ENCODE measurements around the gene GALNT18. TPM values are rescaled to one million over a fixed set of nuclear protein-coding genes. Genes with fewer than 3 reads are reported as not detected.

Gene GALNT18
- total RNA-seq, 1 experiment from 2014 or later: 1.7 TPM

GRCh38 chr11:11246166-11246565 is 375.6 kb downstream of the GALNT18 start:
- Histone ChIP-seq H3K9ac (ENCODE audit: extremely low read depth, insufficient read length, low read length) (no peak overlapping the region), H2BK120ac (ENCODE audit: low read depth, low read length, poor library complexity, severe bottlenecking) (no peak overlapping the region), H3K4me1 (ENCODE audit: insufficient read depth, low read length) (peaks cover 5% of the 10 kb centered on the region), H4K91ac (ENCODE audit: insufficient read length, low read depth, low read length) (no peak overlapping the region), H3T11ph (ENCODE audit: low read length) (no peak overlapping the region), H3K23ac (ENCODE audit: insufficient read length, low read depth, low read length) (no peak overlapping the region), H3K4ac (ENCODE audit: low read depth, low read length) (no peak overlapping the region), H2BK5ac (ENCODE audit: insufficient read length, low read length) (no peak overlapping the region), H3K79me1 (ENCODE audit: insufficient read depth, low read depth, low read length, poor library complexity, severe bottlenecking) (no peaks in the 10 kb centered on the region), H2BK12ac (ENCODE audit: insufficient read length, low read depth, low read length) (no peak overlapping the region), H3K18ac (ENCODE audit: insufficient read length, low read depth, low read length) (no peak overlapping the region), H3K27ac (ENCODE audit: insufficient read length, low read depth, low read length) (no peak overlapping the region), H4K5ac (ENCODE audit: insufficient read length, low read depth, low read length) (no peak overlapping the region), H4K20me1 (ENCODE audit: control insufficient read depth, insufficient read depth, insufficient read length) (no peaks in the 10 kb centered on the region), H3K14ac (ENCODE audit: insufficient read depth, low read length) (no peak overlapping the region), H3K9me3 (ENCODE audit: control insufficient read depth, low read depth, low read length) (no peaks in the 10 kb centered on the region), H2BK15ac (ENCODE audit: low read depth, low read length) (no peak overlapping the region), H3K27me3 (ENCODE audit: insufficient read depth, low read length) (no peaks in the 10 kb centered on the region), H2AK5ac (ENCODE audit: insufficient read length, low read length) (no peak overlapping the region), H3K23me2 (ENCODE audit: insufficient read length, low read depth, low read length, poor library complexity, severe bottlenecking) (no peaks in the 10 kb centered on the region), H3K4me2 (ENCODE audit: insufficient read depth, insufficient read length, low read length) (no peak overlapping the region), H3K56ac (ENCODE audit: insufficient read length, low read depth, low read length) (no peak overlapping the region), H3K79me2 (ENCODE audit: insufficient read depth, low read length) (no peaks in the 10 kb centered on the region), H4K8ac (replicated peaks; ENCODE audit: insufficient read length, low read depth, low read length) (no peak overlapping the region), H2BK20ac (ENCODE audit: low read depth, low read length, poor library complexity, severe bottlenecking) (no peak overlapping the region), H2AFZ (ENCODE audit: low read length) (no peak overlapping the region)
- WGBS (ENCODE audit: extremely low coverage, insufficient read length, low lambda C conversion rate): no CpG with 5 or more reads among the region's 1 CpG
- Mint-ChIP-seq H3K9me3 (peaks cover 16% of the 10 kb centered on the region in 2 experiments), H3K4me1 (peaks cover 19 to 23% of the 10 kb centered on the region in 2 experiments), H3K27ac (no peak overlapping the region; a peak in 1 of 7 replicates), H3K4me3 (no peak overlapping the region), H3K27me3 (ENCODE audit: low read depth) (peaks cover 6% of the 10 kb centered on the region), H3K36me3 (ENCODE audit: insufficient read depth in 1 of 3, low read depth in 3 of 3) (peaks cover 0 to 7% (median 7%) of the 10 kb centered on the region in 3 experiments; a peak in 5 of 7 replicates)
- no peak for DNase-seq
- no peak for TF ChIP-seq CTCF (conservative IDR thresholded peaks at IDR 0.05)
